ENCODE data around the gene BEGAIN. TPM values are rescaled to one million over a fixed set of nuclear protein-coding genes. Genes with fewer than 3 reads are reported as not detected.
A peak's percentile ranks its signal among the peaks of the same experiment; 100 is the strongest.

The BEGAIN gene
- polyA plus RNA-seq, 4 donors = 1.3 to 13.5 (median 5.1) TPM

DNA sequence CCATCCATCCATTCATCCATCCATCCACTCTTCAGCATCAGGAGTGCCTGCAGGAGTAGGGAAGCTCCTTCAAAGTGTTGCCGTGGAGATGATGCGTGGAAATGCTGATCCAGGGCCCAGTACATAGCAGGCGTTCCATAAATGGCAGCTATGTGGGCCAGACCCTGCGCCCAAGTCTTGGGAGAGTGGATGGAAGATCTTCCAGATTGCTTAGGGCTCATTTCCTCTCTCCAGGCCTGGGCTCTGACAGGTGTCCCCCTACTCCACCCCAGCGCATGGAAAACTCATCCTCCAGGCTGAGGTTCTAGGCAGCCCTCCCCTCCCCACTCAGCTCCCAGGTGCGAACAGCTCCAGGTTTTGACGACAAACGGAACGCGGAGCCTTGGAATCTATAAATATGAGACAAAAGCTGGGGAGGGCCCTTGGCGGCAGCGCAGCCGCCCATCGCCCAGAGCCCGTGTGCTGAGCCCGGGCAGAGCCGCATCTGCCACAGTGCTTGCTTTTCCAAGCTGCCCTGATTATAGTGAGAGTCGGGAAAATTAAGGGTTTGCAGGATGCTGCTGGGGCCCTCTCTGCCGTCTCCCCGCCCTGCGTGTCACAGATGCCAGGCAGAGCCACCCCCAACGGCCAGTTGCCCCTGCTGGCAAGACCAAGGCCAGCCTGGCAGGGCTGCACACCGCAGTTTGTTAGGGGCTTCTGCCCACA lies 1.6 kb downstream of the BEGAIN start:
- Histone ChIP-seq H3K27me3 (ENCODE audit: control insufficient read depth in 3 of 3, insufficient read depth in 3 of 3, low read length in 3 of 3) (peaks cover 0 to 42% (median 13%) of the 10 kb centered on the region in 3 donors), H3K27ac (ENCODE audit: low read depth in 1 of 3, low read length in 2 of 3) (no peak overlapping the region), H3K9me3 (ENCODE audit: control insufficient read depth in 2 of 2, insufficient read depth in 1 of 2, low read depth in 1 of 2, low read length in 1 of 2) (no peaks in the 10 kb centered on the region), H3K36me3 (ENCODE audit: control insufficient read depth in 3 of 3, insufficient read depth in 2 of 3, low read depth in 1 of 3, low read length in 3 of 3) (no peaks in the 10 kb centered on the region), H3K4me3 (ENCODE audit: low read depth in 1 of 3, low read length in 3 of 3) (no peak overlapping the region), H3K4me1 (ENCODE audit: control insufficient read depth in 3 of 3, insufficient read depth in 2 of 3, low read depth in 1 of 3, low read length in 2 of 3) (no peaks in the 10 kb centered on the region)
- 78 to 90% (median 85%) methylated on average over 23 of the region's 23 CpGs for WGBS, 3 donors
- no peak for FAIRE-seq
- DNase-seq = no peak

DNA sequence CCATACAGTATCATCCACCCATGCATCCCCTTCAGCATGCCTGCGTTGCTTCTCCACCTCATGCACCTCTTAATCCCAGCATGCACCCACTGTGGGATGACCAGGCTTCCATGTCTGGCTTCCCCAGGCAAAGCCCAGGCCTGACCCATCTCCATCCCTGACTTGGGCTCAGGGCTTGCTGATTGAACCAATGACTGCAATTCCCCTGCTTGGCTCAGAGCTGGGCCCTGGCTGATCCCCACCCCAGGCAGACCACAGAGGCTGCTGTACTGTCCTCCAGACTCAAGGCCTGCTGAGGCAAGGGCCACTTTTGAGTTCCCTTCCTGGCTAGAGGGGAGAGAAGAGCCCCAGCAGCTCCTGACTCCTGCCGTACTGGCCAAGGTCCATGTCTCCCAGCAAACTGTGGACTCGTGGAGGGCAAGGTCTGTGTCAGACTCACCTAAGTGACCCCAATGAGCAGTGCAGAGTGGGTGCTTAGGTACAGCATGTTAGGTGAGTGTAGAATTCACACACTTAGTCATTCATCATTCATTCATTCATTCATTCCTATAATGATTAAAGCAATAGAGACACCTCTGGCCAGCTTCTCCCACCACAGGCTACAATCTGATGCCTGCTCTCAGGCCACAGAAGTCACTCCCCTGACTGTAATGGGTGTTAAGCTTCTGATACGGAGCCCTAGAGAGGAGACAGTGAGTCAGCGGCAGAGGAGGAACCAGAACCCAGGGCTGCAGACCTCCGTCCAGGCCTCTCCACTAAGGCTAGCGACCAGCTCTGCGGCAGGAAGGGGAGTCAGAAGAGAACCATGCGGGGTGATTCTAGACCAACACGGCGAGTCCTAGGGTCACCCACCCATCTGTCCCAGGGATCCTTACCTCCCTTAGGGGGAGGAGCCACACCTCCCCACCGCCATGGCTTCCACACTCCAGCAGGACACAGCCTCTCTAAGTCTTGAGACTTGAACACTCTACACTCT lies 2.9 kb downstream of the BEGAIN start:
- Histone ChIP-seq H3K27ac (ENCODE audit: low read depth in 1 of 3, low read length in 2 of 3) (no peak overlapping the region), H3K4me3 (ENCODE audit: low read depth in 1 of 3, low read length in 3 of 3) (no peak overlapping the region), H3K9me3 (ENCODE audit: control insufficient read depth in 2 of 2, insufficient read depth in 1 of 2, low read depth in 1 of 2, low read length in 1 of 2) (no peaks in the 10 kb centered on the region), H3K36me3 (ENCODE audit: control insufficient read depth in 3 of 3, insufficient read depth in 2 of 3, low read depth in 1 of 3, low read length in 3 of 3) (no peaks in the 10 kb centered on the region), H3K27me3 (ENCODE audit: control insufficient read depth in 3 of 3, insufficient read depth in 3 of 3, low read length in 3 of 3) (peaks cover 0 to 34% (median 11%) of the 10 kb centered on the region in 3 donors), H3K4me1 (ENCODE audit: control insufficient read depth in 3 of 3, insufficient read depth in 2 of 3, low read depth in 1 of 3, low read length in 2 of 3) (no peaks in the 10 kb centered on the region)
- FAIRE-seq (no peak), DNase-seq (peak in 1 of 2 donors; percentile 3)
- WGBS, 3 donors = 67 to 83% (median 79%) methylated on average over 12 of the region's 12 CpGs

DNA sequence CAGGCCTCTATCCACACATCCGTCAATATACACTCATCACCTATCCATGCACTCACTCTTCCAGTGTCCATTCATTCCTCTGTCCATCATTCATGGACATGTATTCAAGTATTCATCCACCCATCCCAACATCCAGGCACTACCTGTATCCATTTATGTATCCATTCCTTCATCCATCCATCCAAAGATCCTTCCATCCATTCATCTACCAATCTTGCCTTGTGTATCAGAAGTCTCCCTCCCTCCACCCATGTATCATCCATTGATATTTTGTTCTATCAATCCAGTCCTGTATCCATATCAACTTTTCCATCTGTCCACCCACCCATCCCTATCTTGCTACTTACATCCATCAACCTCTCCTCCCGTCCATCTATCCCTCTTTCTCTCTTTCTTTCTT lies 4.0 kb downstream of the BEGAIN start:
- Histone ChIP-seq H3K9me3 (ENCODE audit: control insufficient read depth in 2 of 2, insufficient read depth in 1 of 2, low read depth in 1 of 2, low read length in 1 of 2) (peaks cover 0 to 5% of the 10 kb centered on the region in 2 donors), H3K36me3 (ENCODE audit: control insufficient read depth in 3 of 3, insufficient read depth in 2 of 3, low read depth in 1 of 3, low read length in 3 of 3) (no peaks in the 10 kb centered on the region), H3K4me3 (ENCODE audit: low read depth in 1 of 3, low read length in 3 of 3) (no peak overlapping the region), H3K27me3 (ENCODE audit: control insufficient read depth in 3 of 3, insufficient read depth in 3 of 3, low read length in 3 of 3) (peaks cover 0 to 25% (median 8%) of the 10 kb centered on the region in 3 donors), H3K4me1 (ENCODE audit: control insufficient read depth in 3 of 3, insufficient read depth in 2 of 3, low read depth in 1 of 3, low read length in 2 of 3) (no peaks in the 10 kb centered on the region), H3K27ac (ENCODE audit: low read depth in 1 of 3, low read length in 2 of 3) (no peak overlapping the region)
- no peak for FAIRE-seq
- WGBS, 3 donors = 72 to 85% (median 82%) methylated on average over 2 of the region's 2 CpGs
- DNase-seq = no peak

DNA sequence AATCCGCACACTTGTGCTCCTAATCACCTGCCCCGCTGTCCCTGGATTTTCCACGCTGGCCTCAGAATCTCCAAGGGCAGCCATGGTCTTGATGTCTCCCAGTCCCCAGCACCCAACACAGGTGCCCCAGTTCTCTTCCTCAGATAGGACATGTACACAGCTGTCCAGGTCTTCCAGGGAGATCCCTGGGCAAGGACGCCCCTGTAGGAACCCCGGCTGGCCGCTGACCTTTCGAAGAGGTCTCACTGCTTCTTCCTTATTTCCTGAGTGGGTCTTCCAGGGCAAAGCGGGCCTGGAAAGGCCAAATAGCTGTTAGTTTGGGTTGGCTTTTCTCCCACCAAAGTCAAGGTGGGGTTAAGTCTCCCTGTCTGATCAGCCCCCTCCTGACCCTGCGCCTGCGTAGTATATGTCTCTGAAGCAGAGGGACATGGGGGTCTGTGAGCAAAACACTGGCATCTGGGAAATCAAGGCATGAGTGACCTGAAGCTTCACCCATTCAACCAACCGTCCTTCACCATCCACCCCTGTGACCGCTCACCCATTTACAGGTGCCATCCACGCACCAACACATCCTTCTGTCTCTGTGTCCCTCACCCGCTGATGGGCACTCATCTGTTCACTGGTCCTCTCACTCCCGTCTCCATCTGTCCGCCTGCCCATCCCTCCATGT lies 4.6 kb downstream of the BEGAIN start:
- FAIRE-seq (no peak), DNase-seq (no peak)
- peaks cover 0 to 5% of the 10 kb centered on the region in 2 donors for H3K9me3 ChIP-seq (ENCODE audit: control insufficient read depth in 2 of 2, insufficient read depth in 1 of 2, low read depth in 1 of 2, low read length in 1 of 2)
- 93 to 95% (median 93%) methylated on average over 16 of the region's 16 CpGs for WGBS, 3 donors
- peaks cover 0 to 19% (median 3%) of the 10 kb centered on the region in 3 donors for H3K27me3 ChIP-seq (ENCODE audit: control insufficient read depth in 3 of 3, insufficient read depth in 3 of 3, low read length in 3 of 3)
- no peak overlapping the region for H3K27ac ChIP-seq (ENCODE audit: low read depth in 1 of 3, low read length in 2 of 3)
- no peaks in the 10 kb centered on the region for H3K4me1 ChIP-seq (ENCODE audit: control insufficient read depth in 3 of 3, insufficient read depth in 2 of 3, low read depth in 1 of 3, low read length in 2 of 3)
- H3K4me3 ChIP-seq (ENCODE audit: low read depth in 1 of 3, low read length in 3 of 3) = no peak overlapping the region
- H3K36me3 ChIP-seq (ENCODE audit: control insufficient read depth in 3 of 3, insufficient read depth in 2 of 3, low read depth in 1 of 3, low read length in 3 of 3) = no peaks in the 10 kb centered on the region

DNA sequence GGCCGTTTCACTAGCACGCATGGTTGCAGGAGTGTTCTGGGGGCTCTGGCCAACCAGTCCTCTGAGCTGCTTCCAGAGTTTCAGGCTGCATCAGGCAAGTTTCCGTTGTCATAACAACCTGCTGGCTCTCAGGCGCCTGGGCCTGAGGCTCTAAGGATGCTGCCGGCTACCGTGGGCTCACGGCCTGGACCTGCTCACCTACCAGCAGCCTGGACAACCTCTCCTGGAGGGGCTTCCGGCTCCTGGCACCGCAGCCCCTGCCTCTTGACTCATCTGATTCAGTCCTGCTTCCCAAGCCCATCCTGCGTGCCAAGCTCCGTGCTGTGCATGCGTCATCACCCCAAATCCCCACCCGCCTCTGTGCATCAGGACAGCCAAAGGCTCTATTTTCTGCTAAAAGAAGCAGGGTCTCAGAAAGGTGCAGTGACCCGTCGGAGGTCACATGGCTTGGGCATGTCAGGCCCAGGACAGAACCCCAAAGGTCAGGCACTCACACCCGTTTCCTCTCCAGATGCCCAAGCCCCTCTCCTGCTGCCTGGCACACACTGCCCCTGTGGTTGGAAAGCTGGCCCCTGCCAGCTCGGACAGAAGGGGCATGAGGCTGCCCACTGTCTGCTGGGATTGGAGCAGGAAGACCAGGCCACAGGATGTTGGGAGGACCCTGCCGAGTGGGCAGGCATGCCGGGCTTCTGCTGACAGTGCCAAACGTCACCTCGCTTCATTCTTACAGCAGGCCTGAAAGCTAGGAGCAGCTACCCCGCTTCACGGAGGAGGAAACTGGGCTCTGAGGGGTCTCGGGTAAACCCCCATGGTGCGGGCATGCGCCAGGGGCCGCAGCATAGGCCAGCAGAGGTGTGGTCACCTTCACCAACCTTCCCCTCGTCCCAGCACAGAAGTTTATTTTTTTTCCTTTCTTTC lies 5.7 kb downstream of the BEGAIN start:
- Histone ChIP-seq H3K27me3 (ENCODE audit: control insufficient read depth in 3 of 3, insufficient read depth in 3 of 3, low read length in 3 of 3) (peaks cover 0 to 16% (median 3%) of the 10 kb centered on the region in 3 donors), H3K36me3 (ENCODE audit: control insufficient read depth in 3 of 3, insufficient read depth in 2 of 3, low read depth in 1 of 3, low read length in 3 of 3) (no peaks in the 10 kb centered on the region), H3K27ac (ENCODE audit: low read depth in 1 of 3, low read length in 2 of 3) (no peak overlapping the region), H3K4me1 (ENCODE audit: control insufficient read depth in 3 of 3, insufficient read depth in 2 of 3, low read depth in 1 of 3, low read length in 2 of 3) (no peaks in the 10 kb centered on the region), H3K9me3 (ENCODE audit: control insufficient read depth in 2 of 2, insufficient read depth in 1 of 2, low read depth in 1 of 2, low read length in 1 of 2) (peaks cover 0 to 5% of the 10 kb centered on the region in 2 donors), H3K4me3 (ENCODE audit: low read depth in 1 of 3, low read length in 3 of 3) (no peak overlapping the region)
- no peak for DNase-seq
- no peak for FAIRE-seq
- 79 to 80% (median 80%) methylated on average over 28 of the region's 28 CpGs for WGBS, 3 donors

DNA sequence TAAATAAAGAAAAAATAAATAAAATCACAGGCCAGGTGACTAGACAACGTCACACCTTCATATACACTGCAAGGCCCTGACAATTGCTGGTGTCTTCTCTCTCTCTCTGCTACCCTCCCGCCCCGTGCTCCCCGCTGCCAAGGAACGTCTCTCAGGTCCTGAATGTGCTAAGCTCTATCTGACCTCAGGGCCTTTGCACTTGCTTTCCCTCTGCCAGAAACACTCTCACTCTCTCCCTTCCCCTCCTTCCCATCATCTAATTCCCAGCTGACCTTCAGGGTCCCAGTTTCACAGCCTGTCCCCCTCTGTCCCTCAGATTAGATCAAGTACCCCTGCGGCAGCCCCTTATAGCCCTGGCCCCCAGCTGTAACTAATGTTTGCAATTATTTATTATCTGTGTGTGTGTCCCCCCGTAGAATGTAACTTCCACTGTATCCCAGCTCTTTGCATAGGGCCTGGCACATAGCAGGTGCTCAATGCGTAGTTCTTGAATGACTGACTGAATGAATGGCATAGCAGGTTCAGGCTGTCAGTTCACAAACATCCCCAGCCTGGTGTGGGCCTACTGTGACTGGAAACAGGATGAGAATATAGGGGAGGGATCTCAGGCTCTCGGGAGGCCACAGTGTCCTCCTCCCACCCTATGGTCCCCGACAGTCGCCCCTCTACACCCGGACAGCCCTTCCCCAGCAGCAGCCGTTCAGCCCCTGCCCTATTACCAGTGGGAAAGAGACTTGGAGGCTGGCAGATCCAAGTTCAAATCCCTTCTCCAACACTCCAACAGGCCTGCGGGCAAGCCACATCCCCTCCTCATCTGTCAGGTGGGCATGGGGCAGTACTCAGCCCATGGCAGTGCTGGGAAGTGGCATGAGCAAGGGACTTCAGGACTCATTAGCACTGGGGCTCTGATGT lies 6.6 kb downstream of the BEGAIN start:
- Histone ChIP-seq H3K27me3 (ENCODE audit: control insufficient read depth in 3 of 3, insufficient read depth in 3 of 3, low read length in 3 of 3) (peaks cover 0 to 7% (median 0%) of the 10 kb centered on the region in 3 donors), H3K9me3 (ENCODE audit: control insufficient read depth in 2 of 2, insufficient read depth in 1 of 2, low read depth in 1 of 2, low read length in 1 of 2) (peaks cover 0 to 5% of the 10 kb centered on the region in 2 donors), H3K4me3 (ENCODE audit: low read depth in 1 of 3, low read length in 3 of 3) (no peak overlapping the region), H3K27ac (ENCODE audit: low read depth in 1 of 3, low read length in 2 of 3) (no peak overlapping the region), H3K4me1 (ENCODE audit: control insufficient read depth in 3 of 3, insufficient read depth in 2 of 3, low read depth in 1 of 3, low read length in 2 of 3) (no peaks in the 10 kb centered on the region), H3K36me3 (ENCODE audit: control insufficient read depth in 3 of 3, insufficient read depth in 2 of 3, low read depth in 1 of 3, low read length in 3 of 3) (no peaks in the 10 kb centered on the region)
- WGBS, 3 donors = 82 to 87% (median 85%) methylated on average over 14 of the region's 14 CpGs
- no peak for DNase-seq
- no peak for FAIRE-seq

DNA sequence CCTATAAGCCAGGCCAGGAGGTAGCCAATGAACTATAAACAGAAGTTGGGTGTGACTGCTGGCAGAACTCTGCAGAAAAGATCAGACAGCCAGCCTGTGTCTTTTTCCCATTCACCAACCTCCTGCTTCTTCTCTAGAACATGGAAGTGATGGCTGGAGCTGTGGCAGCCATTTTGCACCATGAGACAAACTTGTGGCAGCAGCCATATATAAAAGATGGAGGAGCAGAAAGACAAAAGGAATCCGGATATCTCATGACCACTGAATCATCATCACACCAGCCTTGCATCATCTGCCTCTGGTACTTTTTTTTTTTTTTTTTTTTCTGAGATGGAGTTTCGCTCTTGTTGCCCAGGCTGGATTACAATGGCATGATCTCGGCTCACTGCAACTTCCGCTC lies 8.7 kb downstream of the BEGAIN start:
- H3K4me1 ChIP-seq (ENCODE audit: control insufficient read depth in 3 of 3, insufficient read depth in 2 of 3, low read depth in 1 of 3, low read length in 2 of 3) = no peaks in the 10 kb centered on the region
- H3K27ac ChIP-seq (ENCODE audit: low read depth in 1 of 3, low read length in 2 of 3) = no peak overlapping the region
- no peak for DNase-seq
- 94 to 96% (median 95%) methylated on average over 4 of the region's 4 CpGs for WGBS, 3 donors
- FAIRE-seq = no peak
- H3K36me3 ChIP-seq (ENCODE audit: control insufficient read depth in 3 of 3, insufficient read depth in 2 of 3, low read depth in 1 of 3, low read length in 3 of 3) = no peaks in the 10 kb centered on the region
- no peak overlapping the region for H3K4me3 ChIP-seq (ENCODE audit: low read depth in 1 of 3, low read length in 3 of 3)
- peaks cover 0 to 15% (median 0%) of the 10 kb centered on the region in 3 donors for H3K27me3 ChIP-seq (ENCODE audit: control insufficient read depth in 3 of 3, insufficient read depth in 3 of 3, low read length in 3 of 3)
- peaks cover 0 to 5% of the 10 kb centered on the region in 2 donors for H3K9me3 ChIP-seq (ENCODE audit: control insufficient read depth in 2 of 2, insufficient read depth in 1 of 2, low read depth in 1 of 2, low read length in 1 of 2)

All from small intestine (tissue), 7 donors.